ENCODE data around the gene NOTCH3.

Gene NOTCH3

GRCh38 chr19:15118248-15118647, 82.5 kb downstream of the NOTCH3 start:
- H3K4me1 Mint-ChIP-seq (ENCODE audit: low read depth): peaks cover 2% of the 10 kb centered on the region
- no peak overlapping the region for H3K4me3 Mint-ChIP-seq
- no peaks in the 10 kb centered on the region for H3K9me3 Mint-ChIP-seq (ENCODE audit: low read depth)
- no peaks in the 10 kb centered on the region for H3K27me3 Mint-ChIP-seq
- H3K27ac Mint-ChIP-seq: no peak overlapping the region
- peaks cover 5% of the 10 kb centered on the region for H3K36me3 Mint-ChIP-seq

GRCh38 chr19:15116856-15117255, 83.9 kb downstream of the NOTCH3 start:
- Mint-ChIP-seq H3K4me3 (no peak overlapping the region), H3K4me1 (ENCODE audit: low read depth) (no peaks in the 10 kb centered on the region), H3K9me3 (ENCODE audit: low read depth) (no peaks in the 10 kb centered on the region), H3K27ac (no peak overlapping the region), H3K36me3 (peaks cover 5% of the 10 kb centered on the region), H3K27me3 (no peaks in the 10 kb centered on the region)

- Mint-ChIP-seq H3K27me3 (no peaks in the 10 kb centered on the region), H3K4me1 (ENCODE audit: low read depth) (no peaks in the 10 kb centered on the region), H3K36me3 (peaks cover 5% of the 10 kb centered on the region), H3K9me3 (ENCODE audit: low read depth) (no peaks in the 10 kb centered on the region), H3K27ac (no peak overlapping the region), H3K4me3 (no peak overlapping the region)
Measured at GRCh38 chr19:15115762-15116615, 84.8 kb downstream of the NOTCH3 start.

GRCh38 chr19:15115080-15115479, 85.7 kb downstream of the NOTCH3 start:
- Mint-ChIP-seq H3K36me3 (no peaks in the 10 kb centered on the region), H3K4me1 (ENCODE audit: low read depth) (no peaks in the 10 kb centered on the region), H3K4me3 (no peak overlapping the region), H3K9me3 (ENCODE audit: low read depth) (no peaks in the 10 kb centered on the region), H3K27ac (no peak overlapping the region), H3K27me3 (no peaks in the 10 kb centered on the region)

GRCh38 chr19:15114153-15114540, 86.6 kb downstream of the NOTCH3 start:
- no peak overlapping the region for H3K27ac Mint-ChIP-seq
- H3K9me3 Mint-ChIP-seq (ENCODE audit: low read depth): no peaks in the 10 kb centered on the region
- H3K4me1 Mint-ChIP-seq (ENCODE audit: low read depth): no peaks in the 10 kb centered on the region
- no peaks in the 10 kb centered on the region for H3K36me3 Mint-ChIP-seq
- H3K27me3 Mint-ChIP-seq: no peaks in the 10 kb centered on the region
- no peak overlapping the region for H3K4me3 Mint-ChIP-seq

GRCh38 chr19:15113245-15114152, 87.3 kb downstream of the NOTCH3 start:
- Mint-ChIP-seq H3K27ac (no peak overlapping the region), H3K27me3 (no peaks in the 10 kb centered on the region), H3K9me3 (ENCODE audit: low read depth) (no peaks in the 10 kb centered on the region), H3K36me3 (no peaks in the 10 kb centered on the region), H3K4me3 (no peak overlapping the region), H3K4me1 (ENCODE audit: low read depth) (peaks cover under 1% of the 10 kb centered on the region)

DNA sequence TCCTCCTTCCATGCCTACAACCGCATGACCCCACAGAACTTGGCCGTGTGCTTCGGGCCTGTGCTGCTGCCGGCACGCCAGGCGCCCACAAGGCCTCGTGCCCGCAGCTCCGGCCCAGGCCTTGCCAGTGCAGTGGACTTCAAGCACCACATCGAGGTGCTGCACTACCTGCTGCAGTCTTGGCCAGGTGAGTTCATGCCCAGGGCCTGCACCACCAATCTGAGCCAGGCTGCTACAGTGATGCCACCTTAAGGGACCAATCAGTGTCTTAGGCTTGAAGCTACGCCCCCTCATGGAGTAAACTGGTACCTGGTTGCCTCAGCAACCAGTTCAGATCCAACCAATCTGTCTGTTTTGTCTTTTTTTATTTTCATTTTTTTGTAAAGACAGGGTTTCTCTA, 88.4 kb downstream of the NOTCH3 start:
- Mint-ChIP-seq H3K9me3 (ENCODE audit: low read depth) (no peaks in the 10 kb centered on the region), H3K27ac (peak overlapping the region; percentile 41), H3K36me3 (no peaks in the 10 kb centered on the region), H3K27me3 (no peaks in the 10 kb centered on the region), H3K4me1 (ENCODE audit: low read depth) (peaks cover 9% of the 10 kb centered on the region), H3K4me3 (no peak overlapping the region)

DNA sequence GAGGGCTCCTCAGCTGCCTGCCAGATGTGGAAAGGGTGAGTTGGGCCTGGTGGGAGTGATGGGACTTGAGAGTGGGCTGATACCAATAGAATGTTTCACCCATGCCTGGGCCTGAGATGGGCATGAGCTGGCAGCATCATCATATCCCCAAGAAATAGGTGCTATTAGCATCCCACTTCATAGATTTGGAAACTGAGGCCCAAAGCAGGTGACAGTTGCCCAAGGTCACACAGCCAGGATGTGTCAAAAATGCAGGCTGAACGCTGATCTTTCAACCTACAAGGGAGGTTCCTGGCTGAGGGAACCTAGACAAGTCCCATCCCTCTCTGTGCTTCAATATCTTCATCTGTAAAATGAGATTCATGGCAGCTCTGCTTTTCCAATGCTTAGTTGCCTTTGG, 89.0 kb downstream of the NOTCH3 start:
- no peaks in the 10 kb centered on the region for H3K27me3 Mint-ChIP-seq
- no peaks in the 10 kb centered on the region for H3K9me3 Mint-ChIP-seq (ENCODE audit: low read depth)
- H3K36me3 Mint-ChIP-seq: no peaks in the 10 kb centered on the region
- H3K27ac Mint-ChIP-seq: no peak overlapping the region
- H3K4me1 Mint-ChIP-seq (ENCODE audit: low read depth): peaks cover 9% of the 10 kb centered on the region
- no peak overlapping the region for H3K4me3 Mint-ChIP-seq

- no peak overlapping the region for H3K4me3 Mint-ChIP-seq
- no peaks in the 10 kb centered on the region for H3K27me3 Mint-ChIP-seq
- H3K4me1 Mint-ChIP-seq (ENCODE audit: low read depth): peaks cover 14% of the 10 kb centered on the region
- no peaks in the 10 kb centered on the region for H3K9me3 Mint-ChIP-seq (ENCODE audit: low read depth)
- H3K27ac Mint-ChIP-seq: no peak overlapping the region
- no peaks in the 10 kb centered on the region for H3K36me3 Mint-ChIP-seq
Measured at GRCh38 chr19:15110418-15110815, 90.4 kb downstream of the NOTCH3 start.

- Mint-ChIP-seq H3K4me1 (ENCODE audit: low read depth) (peaks cover 14% of the 10 kb centered on the region), H3K27me3 (no peaks in the 10 kb centered on the region), H3K36me3 (no peaks in the 10 kb centered on the region), H3K27ac (no peak overlapping the region), H3K9me3 (ENCODE audit: low read depth) (no peaks in the 10 kb centered on the region), H3K4me3 (no peak overlapping the region)
Measured at GRCh38 chr19:15109768-15110417, 90.9 kb downstream of the NOTCH3 start.

All from activated naive CD8-positive, alpha-beta T cell (primary cell).